Right renal cortex interstitium (tissue), 3 donors: ENCODE data around the gene ZDHHC4. TPM values are rescaled to one million over a fixed set of nuclear protein-coding genes. Genes with fewer than 3 reads are reported as not detected.
"Not testable (repeated sequence)": the region's sequence is repeated elsewhere in the genome, so short reads cannot be mapped to it uniquely, and the experiment has no call there.

Experiments
- DNase-seq, 3 donors: peaks; one replicate each; pipeline ENCODE4 v3.0.0-alpha.2; 2013; ENCODE audit warnings: low read depth in 3 of 3, low spot score in 2 of 3
- polyA plus RNA-seq, 3 donors: library from polyadenylated mRNA; unstranded; fragments of 120-200 nt; gene quantifications; one replicate each; pipeline ENCODE4 v1.2.1, GENCODE V29; 2013; ENCODE audit not compliant: insufficient read length in 3 of 3

Gene ZDHHC4
- polyA plus RNA-seq, 3 donors, result 77.4 to 90.8 (median 80.5) TPM

GRCh38 chr7:6559896-6560295 is 17.4 kb upstream of the ZDHHC4 start:
- no peak for DNase-seq

- no peak for DNase-seq
Observed at GRCh38 chr7:6562106-6562505, 15.1 kb upstream of the ZDHHC4 start.

- no peak for DNase-seq
Observed at GRCh38 chr7:6563936-6564770, 13.1 kb upstream of the ZDHHC4 start.

GRCh38 chr7:6565655-6566054 is 11.6 kb upstream of the ZDHHC4 start:
- no peak for DNase-seq

GRCh38 chr7:6567886-6568285 is 9.4 kb upstream of the ZDHHC4 start:
- DNase-seq, result no peak

- DNase-seq, result no peak
Observed at GRCh38 chr7:6571160-6571779, 6.0 kb upstream of the ZDHHC4 start.

- no peak for DNase-seq
Observed at GRCh38 chr7:6575281-6576023, 1.8 kb upstream of the ZDHHC4 start.

- DNase-seq, result no peak
Observed at GRCh38 chr7:6576024-6576866, 1.0 kb upstream of the ZDHHC4 start.

GRCh38 chr7:6576867-6577368 is 336 bp upstream of the ZDHHC4 start:
- DNase-seq, result not testable (repeated sequence)

- no peak for DNase-seq
Observed at GRCh38 chr7:6578114-6579084, 1.1 kb downstream of the ZDHHC4 start.

GRCh38 chr7:6579446-6579845 is 2.2 kb downstream of the ZDHHC4 start:
- DNase-seq, result no peak

- DNase-seq, result not testable (repeated sequence)
Observed at GRCh38 chr7:6585746-6586432, 8.6 kb downstream of the ZDHHC4 start.

- no peak for DNase-seq
Observed at GRCh38 chr7:6588566-6588965, 11.3 kb downstream of the ZDHHC4 start.

GRCh38 chr7:6589151-6589828 is 12.0 kb downstream of the ZDHHC4 start:
- DNase-seq, result no peak

- DNase-seq, result peak in 2 of 3 donors; percentile 74 to 77
Observed at GRCh38 chr7:6589829-6590644, 12.8 kb downstream of the ZDHHC4 start, which contains the start of gene INTS15. TSS of gene INTS15 (plus strand) at chr7:6590021. CDS start at chr7:6590284, 263 bp downstream.

- no peak for DNase-seq
Observed at GRCh38 chr7:6590645-6591110, 13.4 kb downstream of the ZDHHC4 start.

- DNase-seq, result no peak
Observed at GRCh38 chr7:6600093-6600492, 22.8 kb downstream of the ZDHHC4 start.
